PC-9 (cell line): Measurements from ENCODE around the gene LAMA3. TPM values are rescaled to one million over a fixed set of nuclear protein-coding genes. Genes with fewer than 3 reads are reported as not detected.

ENCODE experiments used
- BruUV-seq: library from RNA; stranded (reverse); fragments of 400-500 nt; replicated peaks from 2 replicates; lab custom pipeline; 2021; lab: Mats Ljungman, UMichigan
- CTCF ChIA-PET: fragments of 300-600 bp; sonication (Branson Sonifier 250); formaldehyde crosslinking; loops from one replicate; lab custom pipeline; 2022; ENCODE audit warnings: antibody characterized with exemption; lab: Charles Lee
- POLR2A ChIA-PET: fragments of 300-600 bp; sonication (Branson Sonifier 250); formaldehyde crosslinking; loops from one replicate; lab custom pipeline; 2022; ENCODE audit warnings: antibody characterized with exemption; ENCODE audit not compliant: unreplicated experiment; lab: Charles Lee
- DNase-seq, 2 experiments: peaks; one replicate each; pipeline versions ENCODE4 v3.0.0 to v3.0.0-alpha.2; 2015 to 2022; ENCODE audit warnings: mixed read lengths in 1 of 2
- H2AFZ ChIP-seq: fragments of 200-600 bp; sonication (generic); 2 replicates; pipeline ENCODE4 v1.8.1; 2017; ENCODE audit warnings: antibody characterized with exemption
- H3F3A ChIP-seq: fragments of 200-600 bp; sonication (generic); 2 replicates; pipeline ENCODE4 v1.8.1; 2017; ENCODE audit warnings: antibody characterized with exemption, mild to moderate bottlenecking, low read depth; ENCODE audit not compliant: insufficient read depth
- H3K27ac ChIP-seq: fragments of 200-600 bp; sonication (generic); 2 replicates; pipeline ENCODE4 v1.6.1; 2016; ENCODE audit warnings: mixed run types
- H3K27me3 ChIP-seq: fragments of 200-600 bp; sonication (generic); 2 replicates; pipeline ENCODE4 v1.6.1; 2016; ENCODE audit warnings: low read depth, mixed run types; ENCODE audit not compliant: insufficient read depth
- H3K36me3 ChIP-seq: fragments of 200-600 bp; sonication (generic); 2 replicates; pipeline ENCODE4 v1.6.1; 2016; ENCODE audit warnings: low read depth, mixed run types
- H3K4me1 ChIP-seq: fragments of 200-600 bp; sonication (generic); replicated peaks from 2 replicates; pipeline ENCODE4 v1.6.1; 2016; ENCODE audit warnings: mixed run types; ENCODE audit not compliant: insufficient read depth
- H3K4me2 ChIP-seq: fragments of 200-600 bp; sonication (generic); 2 replicates; pipeline ENCODE4 v1.6.1; 2017; ENCODE audit warnings: mixed run types
- H3K4me3 ChIP-seq: fragments of 200-600 bp; sonication (generic); 2 replicates; pipeline ENCODE4 v1.6.1; 2016; ENCODE audit warnings: mixed run types
- H3K79me2 ChIP-seq: fragments of 200-600 bp; sonication (generic); 2 replicates; pipeline ENCODE4 v1.6.1; 2017; ENCODE audit warnings: low read depth, mixed run types
- H3K9me2 ChIP-seq: fragments of 200-600 bp; sonication (generic); 2 replicates; pipeline ENCODE4 v1.8.1; 2017; ENCODE audit warnings: mild to moderate bottlenecking; ENCODE audit not compliant: insufficient read depth
- H3K9me3 ChIP-seq: fragments of 200-600 bp; sonication (generic); 2 replicates; pipeline ENCODE4 v1.8.1; 2016; ENCODE audit warnings: low read depth; ENCODE audit not compliant: insufficient read depth
- H4K20me1 ChIP-seq: fragments of 200-600 bp; sonication (generic); 2 replicates; pipeline ENCODE4 v1.8.1; 2017; ENCODE audit not compliant: insufficient read depth
- EZH2 ChIP-seq: fragments of 200-600 bp; sonication (generic); IDR thresholded peaks from 2 replicates; pipeline ENCODE4 v1.8.0; 2017; ENCODE audit warnings: antibody characterized with exemption, low read depth
- intact Hi-C: fragments of 100-400 bp; cut with micrococcal nuclease; formaldehyde crosslinking; loops from one replicate; pipeline ENCODE4 v1.10.0; 2022; ENCODE audit not compliant: unreplicated experiment
- total RNA-seq: library from RNA; stranded (reverse); gene quantifications from 2 replicates; pipeline ENCODE4 v1.2.3, GENCODE V29; 2021
- TF ChIP-seq, protein P1 (sequence below): fragments of 200-600 bp; sonication (generic); conservative IDR thresholded peaks from 2 replicates; pipeline ENCODE4 v1.6.1; 2017; ENCODE audit warnings: mixed run types, antibody characterized with exemption, mild to moderate bottlenecking, moderate library complexity

LAMA3 gene
- total RNA-seq, 1 experiment from 2014 or later = 44.4 TPM

DNA sequence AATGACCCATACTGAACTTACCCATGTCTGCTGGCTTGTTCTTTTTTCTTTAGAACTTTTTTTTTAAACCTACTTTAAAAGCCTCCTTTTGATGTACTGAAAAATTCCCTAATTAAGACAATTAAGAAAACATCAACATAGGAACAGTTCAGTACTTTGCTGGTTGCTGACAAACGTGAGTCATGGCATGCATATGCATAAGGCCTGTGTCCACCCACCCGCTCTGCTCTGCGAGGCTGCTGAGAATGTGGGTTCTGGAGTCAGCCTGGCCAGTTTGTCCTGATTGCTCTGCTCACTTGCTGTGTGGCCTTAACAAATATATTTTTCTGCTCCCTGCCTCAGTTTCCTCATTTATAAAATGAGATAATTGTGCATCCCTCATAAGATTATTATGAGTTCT lies 27.3 kb downstream of the LAMA3 start:
- no peaks in the 10 kb centered on the region for H3K79me2 ChIP-seq
- POLR2A ChIA-PET = no interaction called here
- H3K4me3 ChIP-seq = no peak overlapping the region
- no peak overlapping the region for H2AFZ ChIP-seq
- H3K4me2 ChIP-seq = no peak overlapping the region
- CTCF ChIA-PET = no interaction called here
- peak in 1 of 2 experiments; percentile 29 for DNase-seq
- TF ChIP-seq, protein P1, sequence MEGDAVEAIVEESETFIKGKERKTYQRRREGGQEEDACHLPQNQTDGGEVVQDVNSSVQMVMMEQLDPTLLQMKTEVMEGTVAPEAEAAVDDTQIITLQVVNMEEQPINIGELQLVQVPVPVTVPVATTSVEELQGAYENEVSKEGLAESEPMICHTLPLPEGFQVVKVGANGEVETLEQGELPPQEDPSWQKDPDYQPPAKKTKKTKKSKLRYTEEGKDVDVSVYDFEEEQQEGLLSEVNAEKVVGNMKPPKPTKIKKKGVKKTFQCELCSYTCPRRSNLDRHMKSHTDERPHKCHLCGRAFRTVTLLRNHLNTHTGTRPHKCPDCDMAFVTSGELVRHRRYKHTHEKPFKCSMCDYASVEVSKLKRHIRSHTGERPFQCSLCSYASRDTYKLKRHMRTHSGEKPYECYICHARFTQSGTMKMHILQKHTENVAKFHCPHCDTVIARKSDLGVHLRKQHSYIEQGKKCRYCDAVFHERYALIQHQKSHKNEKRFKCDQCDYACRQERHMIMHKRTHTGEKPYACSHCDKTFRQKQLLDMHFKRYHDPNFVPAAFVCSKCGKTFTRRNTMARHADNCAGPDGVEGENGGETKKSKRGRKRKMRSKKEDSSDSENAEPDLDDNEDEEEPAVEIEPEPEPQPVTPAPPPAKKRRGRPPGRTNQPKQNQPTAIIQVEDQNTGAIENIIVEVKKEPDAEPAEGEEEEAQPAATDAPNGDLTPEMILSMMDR = no peak
- TF ChIP-seq EZH2 = no peak
- no peaks in the 10 kb centered on the region for H3K27me3 ChIP-seq
- H3F3A ChIP-seq = peaks cover 19% of the 10 kb centered on the region; the same call in 1 of the 2 replicates
- peaks cover 20% of the 10 kb centered on the region for H3K4me1 ChIP-seq
- peaks cover 8% of the 10 kb centered on the region for H3K9me3 ChIP-seq
- no peaks in the 10 kb centered on the region for H3K36me3 ChIP-seq
- intact Hi-C loops = loop anchor here (10.0 kb wide), 1 partner anchor 158 kb away; no protein-coding TSS in a partner anchor
- BruUV-seq = no TSS peak
- no peak overlapping the region for H3K27ac ChIP-seq
- no peaks in the 10 kb centered on the region for H3K9me2 ChIP-seq
- no peaks in the 10 kb centered on the region for H4K20me1 ChIP-seq

DNA sequence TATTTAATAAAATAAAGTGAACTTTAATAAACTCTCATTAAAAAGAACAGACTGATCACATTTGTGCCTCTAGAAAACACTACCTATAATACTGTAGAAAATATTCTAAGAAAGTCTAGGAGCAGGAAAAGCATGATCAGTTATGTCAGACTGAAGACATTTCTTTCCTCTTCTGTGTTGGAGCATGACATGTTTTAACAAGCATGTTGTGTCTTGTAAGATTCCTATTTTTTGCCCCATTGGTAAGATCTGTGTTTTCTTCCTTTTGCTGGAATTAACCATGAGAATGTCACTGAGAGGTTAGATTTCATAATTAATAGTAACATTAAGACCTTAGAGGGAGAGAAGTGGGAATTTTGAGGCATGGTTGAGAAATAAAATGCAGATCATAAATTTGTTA lies 27.7 kb downstream of the LAMA3 start:
- H2AFZ ChIP-seq = no peak overlapping the region
- TF ChIP-seq, protein P1 = no peak
- TF ChIP-seq EZH2 = no peak
- intact Hi-C loops = loop anchor here (10.0 kb wide), 1 partner anchor 158 kb away; no protein-coding TSS in a partner anchor

DNA sequence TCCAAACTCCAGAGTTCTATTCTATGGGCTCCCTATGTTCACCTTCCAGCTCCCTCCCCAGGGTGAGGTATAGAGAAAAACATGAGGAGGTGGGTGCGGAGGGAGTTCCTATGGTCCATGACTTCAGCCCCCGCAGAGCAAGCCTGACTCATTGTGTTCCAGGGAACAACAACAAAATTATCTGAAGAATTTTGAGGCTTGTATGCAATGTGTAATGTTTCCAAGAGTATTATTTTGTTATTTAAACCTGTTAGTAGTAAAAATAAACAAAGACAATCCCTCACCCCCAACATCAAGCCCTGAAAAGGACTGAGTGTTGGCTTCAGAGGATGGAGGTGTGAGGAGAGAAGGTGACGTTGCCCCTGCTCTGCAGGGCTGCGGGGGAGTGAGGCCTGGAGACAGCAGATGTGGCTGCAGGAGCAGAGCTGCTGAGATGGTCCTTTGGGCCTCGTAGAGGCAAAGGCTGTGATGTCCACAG lies 29.0 kb downstream of the LAMA3 start:
- no peaks in the 10 kb centered on the region for H3K36me3 ChIP-seq
- POLR2A ChIA-PET = interaction anchor here (0.6 kb wide), 1 partner anchor 55 kb away, joined by 4 read pairs; no protein-coding TSS in a partner anchor
- H3K9me3 ChIP-seq = peaks cover 11% of the 10 kb centered on the region
- no peak overlapping the region for H2AFZ ChIP-seq
- H3K27me3 ChIP-seq = no peaks in the 10 kb centered on the region
- CTCF ChIA-PET = no interaction called here
- H3K4me2 ChIP-seq = no peak overlapping the region
- peaks cover 20% of the 10 kb centered on the region for H3K4me1 ChIP-seq
- TF ChIP-seq EZH2 = no peak
- TF ChIP-seq, protein P1 = no peak
- H3K9me2 ChIP-seq = no peaks in the 10 kb centered on the region
- no peak overlapping the region for H3K4me3 ChIP-seq
- peak overlapping the region; percentile 95; the same call in 1 of the 2 replicates for H3K27ac ChIP-seq
- no TSS peak for BruUV-seq
- H3F3A ChIP-seq = peaks cover 19% of the 10 kb centered on the region; the same call in 1 of the 2 replicates
- H3K79me2 ChIP-seq = no peaks in the 10 kb centered on the region
- no peak for DNase-seq
- H4K20me1 ChIP-seq = no peaks in the 10 kb centered on the region
- intact Hi-C loops = loop anchor here (10.0 kb wide), 1 partner anchor 157 kb away; no protein-coding TSS in a partner anchor

More for the DNA sequence above, 27.7 kb downstream of the LAMA3 start:
- H3F3A ChIP-seq = peaks cover 19% of the 10 kb centered on the region; the same call in 1 of the 2 replicates
- H3K79me2 ChIP-seq = no peaks in the 10 kb centered on the region
- H3K4me3 ChIP-seq = no peak overlapping the region
- no peak overlapping the region for H3K27ac ChIP-seq
- DNase-seq = no peak
- ChIA-PET POLR2A (no interaction called here), CTCF (no interaction called here)
- H3K4me1 ChIP-seq = peaks cover 20% of the 10 kb centered on the region
- H3K4me2 ChIP-seq = no peak overlapping the region
- no TSS peak for BruUV-seq
- H3K9me2 ChIP-seq = no peaks in the 10 kb centered on the region
- no peaks in the 10 kb centered on the region for H3K27me3 ChIP-seq
- no peaks in the 10 kb centered on the region for H3K36me3 ChIP-seq
- H3K9me3 ChIP-seq = peaks cover 11% of the 10 kb centered on the region
- no peaks in the 10 kb centered on the region for H4K20me1 ChIP-seq
